Fibroblast of the aortic adventitia (primary cell): ENCODE measurements around the gene RAB3B. TPM values are rescaled to one million over a fixed set of nuclear protein-coding genes. Genes with fewer than 3 reads are reported as not detected.
"Not testable (repeated sequence)": the region's sequence is repeated elsewhere in the genome, so short reads cannot be mapped to it uniquely, and the experiment has no call there.

Source experiments
- DNase-seq: peaks from one replicate; pipeline ENCODE4 v3.0.0-alpha.2; 2010; ENCODE audit warnings: low read depth
- H3K4me3 ChIP-seq: 2 replicates; pipeline ENCODE4 v1.5.1; 2011; ENCODE audit warnings: low read depth, mild to moderate bottlenecking, control low read depth, low read length, moderate library complexity
- total RNA-seq: library from RNA; depleted of rRNA; stranded (reverse); fragments of >200 nt; gene quantifications from 2 replicates; pipeline ENCODE4 v1.2.3, GENCODE V29; 2012; ENCODE audit warnings: low replicate concordance
- TF ChIP-seq, protein P1 (sequence below): IDR thresholded peaks from 2 replicates; pipeline ENCODE4 v1.5.1; 2011; ENCODE audit warnings: mild to moderate bottlenecking, low read length, control low read depth, inconsistent platforms; ENCODE audit not compliant: insufficient read depth

The RAB3B gene
- total RNA-seq, 1 donor = 63.4 TPM

DNA sequence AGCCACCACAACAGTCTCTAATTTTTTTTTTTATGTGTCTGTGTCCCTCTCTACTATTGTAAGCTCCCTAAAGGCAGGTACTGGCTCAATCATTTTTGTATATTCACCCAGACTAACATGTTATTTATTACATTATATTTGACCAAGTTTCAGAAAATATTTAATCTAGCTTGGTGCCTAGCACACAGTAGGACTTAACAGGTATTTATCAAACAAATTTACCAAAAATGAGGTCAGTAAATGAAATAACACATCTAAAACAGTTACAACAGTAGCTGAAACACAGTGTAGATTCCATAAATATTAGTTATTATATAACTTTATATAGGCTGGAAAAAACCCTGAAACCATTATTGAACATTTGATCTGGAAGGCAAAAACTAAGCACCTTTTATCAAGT lies 114.7 kb downstream of the RAB3B start:
- TF ChIP-seq, protein P1, sequence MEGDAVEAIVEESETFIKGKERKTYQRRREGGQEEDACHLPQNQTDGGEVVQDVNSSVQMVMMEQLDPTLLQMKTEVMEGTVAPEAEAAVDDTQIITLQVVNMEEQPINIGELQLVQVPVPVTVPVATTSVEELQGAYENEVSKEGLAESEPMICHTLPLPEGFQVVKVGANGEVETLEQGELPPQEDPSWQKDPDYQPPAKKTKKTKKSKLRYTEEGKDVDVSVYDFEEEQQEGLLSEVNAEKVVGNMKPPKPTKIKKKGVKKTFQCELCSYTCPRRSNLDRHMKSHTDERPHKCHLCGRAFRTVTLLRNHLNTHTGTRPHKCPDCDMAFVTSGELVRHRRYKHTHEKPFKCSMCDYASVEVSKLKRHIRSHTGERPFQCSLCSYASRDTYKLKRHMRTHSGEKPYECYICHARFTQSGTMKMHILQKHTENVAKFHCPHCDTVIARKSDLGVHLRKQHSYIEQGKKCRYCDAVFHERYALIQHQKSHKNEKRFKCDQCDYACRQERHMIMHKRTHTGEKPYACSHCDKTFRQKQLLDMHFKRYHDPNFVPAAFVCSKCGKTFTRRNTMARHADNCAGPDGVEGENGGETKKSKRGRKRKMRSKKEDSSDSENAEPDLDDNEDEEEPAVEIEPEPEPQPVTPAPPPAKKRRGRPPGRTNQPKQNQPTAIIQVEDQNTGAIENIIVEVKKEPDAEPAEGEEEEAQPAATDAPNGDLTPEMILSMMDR = no peak
- no peak for DNase-seq
- no peak overlapping the region for H3K4me3 ChIP-seq

DNA sequence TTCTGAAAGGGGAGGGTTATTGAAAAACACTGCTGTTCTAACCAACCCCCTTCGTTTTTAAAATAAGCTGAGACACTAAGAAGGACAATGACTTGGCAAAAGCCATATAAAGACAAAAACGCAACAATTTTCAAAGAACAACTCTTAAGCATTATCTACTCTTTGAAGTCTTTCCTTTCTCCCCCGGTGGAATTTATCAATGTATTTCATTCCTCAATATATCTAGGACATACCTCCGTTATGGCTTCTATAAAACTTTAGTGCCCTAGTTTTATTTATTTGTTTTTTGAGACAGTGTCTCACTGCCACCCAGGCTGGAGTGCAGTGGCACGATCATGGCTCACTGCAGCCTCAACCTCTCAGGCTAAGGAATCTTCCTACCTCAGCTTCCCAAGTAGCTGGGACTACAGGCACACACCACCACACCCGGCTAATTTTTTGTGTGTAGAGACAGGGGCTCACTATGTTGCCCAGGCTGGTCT lies 115.2 kb downstream of the RAB3B start:
- DNase-seq = no peak
- no peak overlapping the region for H3K4me3 ChIP-seq
- TF ChIP-seq, protein P1 = no peak

DNA sequence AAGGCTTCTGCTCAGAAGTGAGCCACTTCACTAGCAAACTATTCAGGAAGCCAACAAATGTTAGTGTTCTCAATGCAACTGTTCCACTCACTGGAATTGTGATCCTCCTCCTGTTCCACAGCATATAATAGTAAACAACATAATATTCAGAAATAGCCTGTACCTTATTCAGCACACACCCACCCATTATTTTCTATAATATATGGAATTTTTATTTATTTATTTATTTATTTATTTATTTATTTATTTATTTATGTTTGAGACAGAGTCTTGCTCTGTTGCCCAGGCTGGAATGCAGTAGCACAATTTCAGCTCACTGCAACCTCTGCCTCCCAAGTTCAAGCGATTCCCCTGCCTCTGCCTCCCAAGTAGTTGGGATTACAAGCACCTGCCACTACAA lies 117.2 kb downstream of the RAB3B start:
- not testable (repeated sequence) for DNase-seq, H3K4me3 ChIP-seq

DNA sequence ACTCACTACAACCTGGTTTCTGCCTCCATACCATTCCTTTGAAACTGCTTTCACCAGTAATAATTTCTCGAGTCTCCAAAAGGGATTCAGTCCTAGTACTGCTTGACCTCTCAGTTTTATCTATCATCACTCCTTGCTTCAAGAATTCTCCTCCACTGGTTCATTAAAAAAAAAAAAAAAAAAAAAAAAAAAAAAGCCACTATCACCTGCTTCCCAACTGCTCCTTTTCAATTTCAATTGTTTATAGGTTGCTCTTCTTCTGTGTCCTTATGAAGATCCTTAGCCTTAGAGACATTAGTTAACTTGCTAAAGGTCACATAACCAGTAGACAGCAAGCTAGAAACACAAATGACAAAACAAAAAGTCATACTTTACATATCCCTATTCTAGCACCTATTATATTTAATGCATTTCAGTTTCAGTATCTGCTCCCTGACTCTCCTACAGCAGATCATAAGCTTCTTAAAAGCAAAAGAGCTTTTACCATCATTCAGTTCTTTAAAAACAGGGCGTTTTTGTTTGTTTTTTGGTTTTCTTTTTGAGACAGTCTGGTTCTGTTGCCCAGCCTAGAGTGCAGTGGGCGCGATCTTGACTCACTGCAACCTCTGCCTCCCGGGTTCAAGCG lies 119.0 kb downstream of the RAB3B start:
- no peak for DNase-seq
- H3K4me3 ChIP-seq = no peak overlapping the region
- TF ChIP-seq, protein P1 = no peak

DNA sequence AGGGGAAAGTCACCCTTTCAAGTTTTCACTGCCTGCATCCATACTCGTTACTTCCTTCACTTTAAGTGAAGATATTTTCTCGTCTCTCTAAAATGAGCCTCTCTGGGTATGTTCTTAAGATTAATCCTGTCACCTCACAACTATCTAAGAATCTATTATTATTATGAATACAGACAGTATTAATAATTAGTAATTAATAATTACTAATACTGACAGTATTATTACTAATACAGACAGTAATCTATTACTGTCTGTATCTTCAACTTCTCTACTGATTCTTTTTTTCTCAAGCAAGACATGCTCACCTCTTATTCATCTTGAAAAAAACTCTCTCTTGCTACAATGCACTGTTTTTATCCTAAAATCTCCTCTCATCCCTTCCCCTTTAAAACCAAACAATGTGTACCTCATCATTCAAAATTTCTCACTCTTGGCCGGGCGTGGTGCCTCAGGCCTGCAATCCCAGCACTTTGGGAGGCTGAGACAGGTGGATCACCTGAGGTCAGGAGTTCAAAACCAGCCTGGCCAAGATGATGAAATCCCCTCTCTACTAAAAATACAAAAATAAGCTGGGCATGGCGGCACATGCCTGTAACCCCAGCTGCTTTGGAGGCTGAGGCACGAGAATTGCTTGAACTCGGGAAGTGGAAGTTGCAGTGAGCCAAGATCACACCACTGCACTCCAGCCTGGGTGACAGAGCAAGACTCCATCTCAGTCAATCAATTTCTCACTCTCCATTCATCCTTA lies 119.7 kb downstream of the RAB3B start:
- no peak overlapping the region for H3K4me3 ChIP-seq
- no peak for DNase-seq
- TF ChIP-seq, protein P1 = no peak

DNA sequence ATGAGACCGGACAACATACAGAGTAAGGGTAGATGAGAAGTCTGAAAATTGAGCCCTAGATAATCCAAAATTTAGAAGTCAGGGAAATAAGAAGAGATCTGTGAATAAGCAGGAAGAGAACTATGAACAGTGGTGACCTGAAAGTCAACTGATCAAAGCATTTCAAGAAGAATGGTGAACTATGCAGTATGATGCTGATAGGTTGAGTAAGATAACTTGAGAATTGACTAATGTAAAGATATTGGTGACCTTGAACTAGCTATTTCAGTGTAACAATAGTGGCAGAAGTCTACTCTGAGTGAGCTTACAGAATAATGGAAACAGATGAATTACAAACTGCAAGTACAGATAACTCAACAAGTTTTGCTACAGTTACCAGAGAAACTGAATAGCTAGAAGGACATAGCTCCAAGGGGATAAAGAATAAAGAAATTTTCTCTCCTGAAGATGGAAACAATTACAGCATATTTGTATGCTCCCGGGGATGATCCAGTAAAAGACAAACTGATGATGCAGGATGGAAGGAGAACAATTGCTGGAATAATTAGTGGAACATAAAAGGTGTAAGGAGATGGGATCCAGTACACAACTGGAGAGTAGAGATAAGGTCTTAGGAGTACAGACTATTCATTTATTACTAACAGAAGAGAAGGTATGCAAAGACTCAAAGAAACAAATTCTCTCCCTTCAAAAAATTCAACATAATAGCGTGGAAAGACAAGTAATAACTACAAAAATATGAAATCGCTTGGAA lies 122.8 kb downstream of the RAB3B start:
- no peak overlapping the region for H3K4me3 ChIP-seq
- TF ChIP-seq, protein P1 = no peak
- DNase-seq = peak; percentile 4

DNA sequence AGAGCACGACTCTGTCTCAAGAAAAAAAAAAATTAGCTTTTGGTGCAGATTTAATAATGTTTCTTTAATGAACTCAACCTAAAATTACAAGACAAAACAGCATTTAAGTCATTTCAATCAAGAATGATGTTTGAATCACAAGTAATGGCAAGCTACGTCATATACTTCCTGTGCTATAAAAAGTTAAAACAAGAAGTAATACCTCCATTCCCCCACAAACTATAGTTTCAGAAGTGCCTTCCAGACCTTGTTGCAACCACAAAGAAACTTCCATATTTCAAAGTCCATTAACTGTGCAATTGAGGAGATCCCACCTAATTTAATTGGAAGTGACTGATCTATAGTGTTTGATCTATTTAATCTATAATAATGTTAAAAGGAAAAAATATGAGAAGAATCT lies 127.1 kb downstream of the RAB3B start:
- TF ChIP-seq, protein P1 = no peak
- DNase-seq = no peak
- no peak overlapping the region for H3K4me3 ChIP-seq
